Fibroblast of lung (primary cell): ENCODE data around the gene KRT84.

Experiments
- EZH2 ChIP-seq: IDR thresholded peaks from 2 replicates; pipeline ENCODE4 v1.5.1; 2012; ENCODE audit warnings: low read length, control low read depth, mild to moderate bottlenecking; ENCODE audit errors: missing control alignments
- TF ChIP-seq, protein P1 (sequence below), 2 donors: IDR thresholded peaks in 1 of 2; conservative IDR thresholded peaks in 1 of 2; 1 replicate in 1 of 2; 2 replicates in 1 of 2; pipeline ENCODE4 v1.5.1; 2011 to 2012; ENCODE audit warnings: low read length in 2 of 2, control low read depth in 1 of 2, inconsistent platforms in 1 of 2, low read depth in 1 of 2, mild to moderate bottlenecking in 1 of 2

DNA sequence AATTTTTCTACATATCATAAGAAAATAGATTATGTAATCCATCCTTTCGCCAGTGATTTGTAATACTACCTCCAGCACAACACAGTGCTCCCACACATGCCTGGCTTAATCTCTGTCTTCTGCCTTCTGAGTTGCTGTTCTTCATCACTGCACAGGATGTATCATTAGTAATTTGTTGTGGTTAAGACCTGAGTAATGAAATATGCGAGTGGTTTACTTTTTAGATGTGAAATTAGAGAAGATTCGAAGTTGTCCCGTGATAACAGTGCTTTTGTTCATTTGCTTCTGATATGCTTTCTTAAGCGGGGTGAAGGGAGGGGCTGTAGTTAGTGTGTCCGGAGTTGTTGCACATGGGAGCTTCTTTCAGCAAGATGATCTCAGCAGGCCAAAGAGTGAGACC, 36.3 kb downstream of the KRT84 start:
- TF ChIP-seq EZH2 = no peak
- TF ChIP-seq, protein P1, sequence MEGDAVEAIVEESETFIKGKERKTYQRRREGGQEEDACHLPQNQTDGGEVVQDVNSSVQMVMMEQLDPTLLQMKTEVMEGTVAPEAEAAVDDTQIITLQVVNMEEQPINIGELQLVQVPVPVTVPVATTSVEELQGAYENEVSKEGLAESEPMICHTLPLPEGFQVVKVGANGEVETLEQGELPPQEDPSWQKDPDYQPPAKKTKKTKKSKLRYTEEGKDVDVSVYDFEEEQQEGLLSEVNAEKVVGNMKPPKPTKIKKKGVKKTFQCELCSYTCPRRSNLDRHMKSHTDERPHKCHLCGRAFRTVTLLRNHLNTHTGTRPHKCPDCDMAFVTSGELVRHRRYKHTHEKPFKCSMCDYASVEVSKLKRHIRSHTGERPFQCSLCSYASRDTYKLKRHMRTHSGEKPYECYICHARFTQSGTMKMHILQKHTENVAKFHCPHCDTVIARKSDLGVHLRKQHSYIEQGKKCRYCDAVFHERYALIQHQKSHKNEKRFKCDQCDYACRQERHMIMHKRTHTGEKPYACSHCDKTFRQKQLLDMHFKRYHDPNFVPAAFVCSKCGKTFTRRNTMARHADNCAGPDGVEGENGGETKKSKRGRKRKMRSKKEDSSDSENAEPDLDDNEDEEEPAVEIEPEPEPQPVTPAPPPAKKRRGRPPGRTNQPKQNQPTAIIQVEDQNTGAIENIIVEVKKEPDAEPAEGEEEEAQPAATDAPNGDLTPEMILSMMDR (conservative IDR thresholded peaks at IDR 0.05 in 1 of 2, IDR thresholded peaks at IDR 0.05 in 1 of 2; ENCODE audit: low read depth in 1 of 2, low read length in 2 of 2) = no peak
